HUES6 (cell line): ENCODE data around the gene CYCS.
"Not testable (repeated sequence)": the region's sequence is repeated elsewhere in the genome, so short reads cannot be mapped to it uniquely, and the experiment has no call there.

Source experiments
- H3K27ac ChIP-seq: 2 replicates; pipeline ENCODE4 v1.7.0; 2013; ENCODE audit warnings: low read depth, mild to moderate bottlenecking, low read length, inconsistent platforms
- H3K27me3 ChIP-seq: 2 replicates; pipeline ENCODE4 v1.6.1; 2013; ENCODE audit warnings: low read length; ENCODE audit not compliant: control insufficient read depth, insufficient read depth
- H3K36me3 ChIP-seq: 2 replicates; pipeline ENCODE4 v1.6.1; 2013; ENCODE audit warnings: low read length; ENCODE audit not compliant: control insufficient read depth, insufficient read depth
- H3K4me1 ChIP-seq: 2 replicates; pipeline ENCODE4 v1.6.1; 2013; ENCODE audit warnings: low read length; ENCODE audit not compliant: control insufficient read depth, insufficient read depth
- H3K4me3 ChIP-seq: 2 replicates; pipeline ENCODE4 v1.5.1; 2013; ENCODE audit warnings: low read depth, low read length
- H3K9ac ChIP-seq: one replicate; pipeline ENCODE4 v1.6.1; 2013; ENCODE audit warnings: mild to moderate bottlenecking, low read length
- H3K9me3 ChIP-seq: 2 replicates; pipeline ENCODE4 v1.6.1; 2013; ENCODE audit warnings: low read depth, low read length; ENCODE audit not compliant: control insufficient read depth, insufficient read depth

The CYCS gene

GRCh38 chr7:25118048-25118753, 6.9 kb downstream of the CYCS start:
- Histone ChIP-seq H3K27ac (no peak overlapping the region), H3K4me3 (no peak overlapping the region), H3K9ac (no peak overlapping the region), H3K36me3 (peaks cover 45% of the 10 kb centered on the region), H3K27me3 (no peaks in the 10 kb centered on the region), H3K4me1 (no peaks in the 10 kb centered on the region), H3K9me3 (no peaks in the 10 kb centered on the region)

- H3K9me3 ChIP-seq = no peaks in the 10 kb centered on the region
- no peak overlapping the region for H3K9ac ChIP-seq
- H3K36me3 ChIP-seq = peaks cover 38% of the 10 kb centered on the region
- no peaks in the 10 kb centered on the region for H3K27me3 ChIP-seq
- H3K4me3 ChIP-seq = no peak overlapping the region
- H3K27ac ChIP-seq = no peak overlapping the region
- no peaks in the 10 kb centered on the region for H3K4me1 ChIP-seq
Observed at GRCh38 chr7:25117226-25118047, 7.6 kb downstream of the CYCS start.

GRCh38 chr7:25116621-25117020, 8.4 kb downstream of the CYCS start:
- Histone ChIP-seq H3K36me3 (peaks cover 29% of the 10 kb centered on the region), H3K27ac (no peak overlapping the region), H3K27me3 (no peaks in the 10 kb centered on the region), H3K9me3 (0 out of 2 replicates have a peak, but pooled peaks cover 2% of the 10 kb centered on the region), H3K4me1 (no peaks in the 10 kb centered on the region), H3K9ac (no peak overlapping the region), H3K4me3 (no peak overlapping the region)

GRCh38 chr7:25110514-25110913, 14.5 kb downstream of the CYCS start:
- H3K9ac ChIP-seq, H3K27ac ChIP-seq, H3K4me3 ChIP-seq, H3K4me1 ChIP-seq, H3K36me3 ChIP-seq, H3K27me3 ChIP-seq, H3K9me3 ChIP-seq: not testable (repeated sequence)

GRCh38 chr7:25109276-25109675, 15.8 kb downstream of the CYCS start:
- no peaks in the 10 kb centered on the region for H3K4me1 ChIP-seq
- H3K27ac ChIP-seq = no peak overlapping the region
- no peak overlapping the region for H3K4me3 ChIP-seq
- no peak overlapping the region for H3K9ac ChIP-seq
- no peaks in the 10 kb centered on the region for H3K27me3 ChIP-seq
- H3K9me3 ChIP-seq = peaks cover 10% of the 10 kb centered on the region; the same call in 1 of the 2 replicates
- H3K36me3 ChIP-seq = no peaks in the 10 kb centered on the region; the same call in 1 of the 2 replicates

GRCh38 chr7:25105911-25106310, 19.1 kb downstream of the CYCS start:
- Histone ChIP-seq H3K4me1 (no peaks in the 10 kb centered on the region), H3K4me3 (no peak overlapping the region), H3K9me3 (peaks cover 6% of the 10 kb centered on the region; the same call in 1 of the 2 replicates), H3K9ac (no peak overlapping the region), H3K27me3 (no peaks in the 10 kb centered on the region), H3K27ac (no peak overlapping the region), H3K36me3 (no peaks in the 10 kb centered on the region)

GRCh38 chr7:25103773-25104172, 21.3 kb downstream of the CYCS start:
- Histone ChIP-seq H3K36me3 (no peaks in the 10 kb centered on the region), H3K4me1 (no peaks in the 10 kb centered on the region), H3K9ac (no peak overlapping the region), H3K27ac (no peak overlapping the region), H3K27me3 (no peaks in the 10 kb centered on the region), H3K4me3 (no peak overlapping the region), H3K9me3 (no peaks in the 10 kb centered on the region)

GRCh38 chr7:25101817-25102216, 23.2 kb downstream of the CYCS start:
- Histone ChIP-seq H3K36me3 (no peaks in the 10 kb centered on the region), H3K27me3 (no peaks in the 10 kb centered on the region), H3K27ac (no peak overlapping the region), H3K9ac (no peak overlapping the region), H3K9me3 (no peaks in the 10 kb centered on the region), H3K4me3 (no peak overlapping the region), H3K4me1 (no peaks in the 10 kb centered on the region)

- H3K4me1 ChIP-seq = no peaks in the 10 kb centered on the region
- no peak overlapping the region for H3K9ac ChIP-seq
- H3K4me3 ChIP-seq = no peak overlapping the region
Observed at GRCh38 chr7:25098096-25099046, 26.7 kb downstream of the CYCS start.

GRCh38 chr7:25095516-25096345, 29.3 kb downstream of the CYCS start:
- no peak overlapping the region for H3K27ac ChIP-seq
- H3K9ac ChIP-seq = no peak overlapping the region
- H3K4me3 ChIP-seq = no peak overlapping the region
- H3K36me3 ChIP-seq = no peaks in the 10 kb centered on the region
- H3K27me3 ChIP-seq = no peaks in the 10 kb centered on the region
- peaks cover 4% of the 10 kb centered on the region; the same call in 1 of the 2 replicates for H3K9me3 ChIP-seq
- H3K4me1 ChIP-seq = no peaks in the 10 kb centered on the region

More at GRCh38 chr7:25098096-25099046, 26.7 kb downstream of the CYCS start:
- H3K27ac ChIP-seq = no peak overlapping the region
- peaks cover 4% of the 10 kb centered on the region; the same call in 1 of the 2 replicates for H3K9me3 ChIP-seq
- no peaks in the 10 kb centered on the region for H3K36me3 ChIP-seq
- H3K27me3 ChIP-seq = no peaks in the 10 kb centered on the region
